ENCODE results near the gene ISG20.

Gene ISG20

DNA sequence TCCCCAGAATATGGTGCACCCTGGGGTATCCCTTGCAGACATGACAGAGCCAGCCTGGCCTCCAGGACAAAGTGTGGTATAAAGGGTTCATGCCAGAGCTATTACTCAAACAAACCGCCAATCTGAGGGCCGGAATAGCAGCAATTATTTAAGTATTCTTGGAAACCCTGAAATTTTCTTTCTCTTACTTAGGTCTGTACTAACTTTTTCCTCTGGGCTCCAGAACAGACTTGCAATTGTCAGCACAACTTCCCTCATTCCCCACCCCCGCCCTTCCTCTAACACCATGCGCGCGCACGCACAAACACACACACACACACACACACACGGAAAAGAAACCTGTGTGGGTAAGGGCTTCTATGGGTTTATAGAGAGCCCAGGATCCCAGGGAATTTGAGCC is 56.3 kb downstream of the ISG20 start:
- DNase-seq = no peak

DNA sequence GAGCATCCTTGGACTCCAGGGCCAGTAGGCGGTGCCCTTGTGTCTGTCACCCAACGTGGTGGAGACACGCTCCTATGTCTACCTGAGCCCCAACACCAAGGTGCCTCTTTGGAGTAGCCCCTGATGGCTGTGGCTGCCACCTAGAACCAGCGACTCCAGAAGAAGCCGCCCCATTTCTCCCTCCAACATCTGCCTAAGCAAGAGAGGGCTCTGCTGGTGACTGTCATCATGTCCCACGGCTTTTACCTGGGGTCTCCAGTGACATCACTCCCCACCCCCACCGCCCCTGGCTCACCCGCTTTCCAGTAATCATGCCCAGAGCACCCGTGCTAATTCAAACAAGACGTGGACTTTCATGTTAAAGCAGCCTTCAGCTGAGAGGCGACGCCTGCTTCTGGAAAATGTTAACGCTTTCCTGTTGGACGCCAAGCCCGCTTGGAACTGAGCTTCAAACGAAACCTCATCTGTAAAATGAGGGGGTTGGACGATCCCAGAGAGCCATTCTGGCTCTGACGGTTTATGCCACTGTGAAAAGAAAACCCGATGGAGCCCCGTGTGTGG is 57.0 kb downstream of the ISG20 start:
- DNase-seq = no peak

DNA sequence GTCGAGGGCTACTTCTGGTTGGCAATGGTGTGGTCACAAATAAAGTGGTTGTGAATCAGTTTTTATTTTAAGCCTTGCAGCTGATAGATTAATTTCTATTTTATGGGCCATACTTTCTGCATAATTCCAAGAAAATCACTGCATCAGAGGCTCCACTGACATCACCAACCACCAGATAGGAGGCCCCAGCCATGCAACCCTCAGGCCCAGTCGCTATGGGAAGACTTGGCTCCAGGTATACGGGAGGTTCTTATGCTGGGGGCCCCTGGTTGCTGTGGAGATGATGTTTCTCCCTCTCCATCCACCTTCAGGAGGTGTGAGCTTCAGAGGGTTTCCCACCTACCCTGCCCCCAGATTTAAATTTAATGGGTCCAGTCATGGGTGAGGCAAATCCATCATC is 57.4 kb downstream of the ISG20 start:
- no peak for DNase-seq

DNA sequence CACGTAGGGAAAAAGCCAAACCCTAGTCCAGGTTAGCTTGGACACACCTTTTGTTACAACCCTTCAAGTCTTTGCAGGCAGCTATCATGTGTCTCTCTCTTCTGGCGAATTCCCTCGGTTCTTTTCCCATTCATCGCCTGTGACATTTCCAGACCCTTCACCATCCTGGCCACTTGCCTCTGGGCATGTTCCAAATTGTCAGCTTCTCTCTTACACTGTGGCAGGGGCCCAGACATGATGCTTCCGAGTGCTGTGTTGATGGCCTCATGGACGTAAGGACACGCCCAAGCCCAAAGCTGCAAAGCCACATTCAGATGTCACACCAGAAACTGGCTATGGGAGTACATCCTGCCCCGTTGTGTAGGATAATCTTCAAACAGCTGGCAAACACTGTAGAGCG is 58.5 kb downstream of the ISG20 start:
- DNase-seq = no peak

DNA sequence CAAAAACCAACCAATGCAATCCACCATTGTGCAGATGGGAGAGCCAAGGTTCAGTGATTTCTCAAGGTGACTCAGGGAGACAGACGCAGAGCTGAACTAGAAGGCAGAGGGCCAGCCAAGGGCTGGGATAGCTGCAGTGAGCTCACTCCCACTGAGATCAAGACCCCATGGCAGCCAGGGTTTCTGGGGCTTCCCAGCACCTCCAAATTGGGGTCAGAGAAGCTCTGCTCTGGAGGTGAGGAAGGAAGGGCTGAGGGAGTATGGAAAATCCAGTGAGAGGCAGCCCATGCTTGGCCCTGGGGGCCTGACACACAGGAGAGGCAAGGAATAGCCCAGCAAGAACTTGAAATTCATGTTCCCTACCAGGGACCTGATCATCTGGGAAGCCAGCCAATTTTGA is 61.0 kb downstream of the ISG20 start:
- no peak for DNase-seq

DNA sequence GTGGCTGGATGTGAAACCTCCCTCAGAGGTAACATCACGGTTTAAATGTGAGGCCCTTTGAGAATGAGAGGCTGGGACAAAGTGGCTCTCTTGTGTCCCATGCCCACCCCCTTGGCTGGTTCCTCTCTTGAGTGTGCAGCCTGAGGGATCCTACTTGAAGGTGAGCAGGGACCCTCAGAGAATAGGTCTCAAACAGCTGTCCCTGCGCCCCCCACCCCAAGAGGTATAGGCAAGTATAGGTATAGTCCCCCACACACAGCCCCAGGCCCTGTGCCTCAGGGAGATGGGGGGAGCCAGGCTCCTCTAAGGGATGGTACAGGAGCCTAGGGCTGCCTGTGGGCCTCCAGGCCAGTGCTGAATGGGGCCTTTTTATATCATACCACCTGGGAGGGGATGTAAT is 61.9 kb downstream of the ISG20 start:
- DNase-seq = no peak

DNA sequence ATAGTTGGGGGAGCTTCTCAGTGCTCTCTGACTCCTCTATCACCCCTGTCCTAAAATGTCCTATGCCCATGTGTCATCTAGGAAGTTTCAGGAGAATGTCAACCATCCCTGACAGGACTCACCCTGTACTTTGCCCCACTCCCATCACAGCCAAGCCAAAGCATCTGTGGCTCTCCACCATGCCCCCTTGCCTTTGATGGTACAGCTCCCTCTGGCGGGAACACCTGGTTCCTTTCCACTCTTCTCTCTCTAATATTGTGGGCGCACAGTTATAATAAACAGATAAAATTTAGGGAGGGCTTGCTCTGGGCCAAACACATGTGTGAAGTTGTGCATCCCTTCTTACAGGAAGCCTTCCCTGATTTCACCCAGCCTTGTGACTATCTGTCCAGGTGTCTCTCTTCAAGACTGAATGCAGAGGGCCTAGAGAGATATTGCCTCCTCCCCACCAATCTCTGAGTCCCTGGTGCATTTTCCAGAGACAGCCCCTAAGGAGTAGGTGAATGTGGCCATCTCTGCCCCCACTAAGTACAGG is 62.8 kb downstream of the ISG20 start:
- DNase-seq = peak in 1 of 2 experiments; percentile 26

DNA sequence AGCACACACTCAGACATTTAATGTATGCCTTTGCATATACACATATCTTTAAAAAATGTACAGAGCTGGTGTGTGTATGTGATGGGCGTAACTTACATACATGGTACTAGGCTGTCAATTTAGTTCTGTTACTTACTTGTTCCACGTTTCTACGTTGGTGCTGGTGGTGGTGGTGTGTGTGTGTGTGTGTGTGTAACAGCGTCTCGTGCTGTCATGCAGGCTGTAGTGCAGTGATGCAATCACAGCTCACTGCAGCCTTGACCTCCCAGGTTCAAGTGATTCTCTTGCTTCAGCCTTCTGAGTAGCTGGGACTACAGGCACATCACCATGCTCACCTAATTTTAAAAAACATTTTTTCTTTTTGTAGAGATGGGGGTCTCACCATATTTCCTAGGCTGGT is 64.2 kb downstream of the ISG20 start:
- no peak for DNase-seq

DNA sequence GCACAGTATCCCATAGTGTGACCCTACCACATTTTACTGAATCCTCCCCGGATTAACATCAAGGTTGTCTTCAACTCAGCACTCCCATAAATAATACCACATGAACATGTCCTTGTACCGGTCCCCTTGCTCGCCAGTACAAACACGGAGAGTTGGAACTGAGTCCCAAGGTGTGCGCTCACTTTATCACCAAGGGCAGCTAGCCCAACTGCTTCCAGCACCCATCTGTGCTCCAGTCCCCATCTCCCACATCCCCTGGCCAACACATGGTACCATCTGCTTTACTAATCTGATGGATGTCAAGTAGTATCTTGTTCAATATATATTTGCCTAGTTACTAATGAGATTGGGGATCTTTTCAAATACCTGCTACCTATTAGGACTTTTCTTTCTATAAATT is 64.7 kb downstream of the ISG20 start:
- no peak for DNase-seq

DNA sequence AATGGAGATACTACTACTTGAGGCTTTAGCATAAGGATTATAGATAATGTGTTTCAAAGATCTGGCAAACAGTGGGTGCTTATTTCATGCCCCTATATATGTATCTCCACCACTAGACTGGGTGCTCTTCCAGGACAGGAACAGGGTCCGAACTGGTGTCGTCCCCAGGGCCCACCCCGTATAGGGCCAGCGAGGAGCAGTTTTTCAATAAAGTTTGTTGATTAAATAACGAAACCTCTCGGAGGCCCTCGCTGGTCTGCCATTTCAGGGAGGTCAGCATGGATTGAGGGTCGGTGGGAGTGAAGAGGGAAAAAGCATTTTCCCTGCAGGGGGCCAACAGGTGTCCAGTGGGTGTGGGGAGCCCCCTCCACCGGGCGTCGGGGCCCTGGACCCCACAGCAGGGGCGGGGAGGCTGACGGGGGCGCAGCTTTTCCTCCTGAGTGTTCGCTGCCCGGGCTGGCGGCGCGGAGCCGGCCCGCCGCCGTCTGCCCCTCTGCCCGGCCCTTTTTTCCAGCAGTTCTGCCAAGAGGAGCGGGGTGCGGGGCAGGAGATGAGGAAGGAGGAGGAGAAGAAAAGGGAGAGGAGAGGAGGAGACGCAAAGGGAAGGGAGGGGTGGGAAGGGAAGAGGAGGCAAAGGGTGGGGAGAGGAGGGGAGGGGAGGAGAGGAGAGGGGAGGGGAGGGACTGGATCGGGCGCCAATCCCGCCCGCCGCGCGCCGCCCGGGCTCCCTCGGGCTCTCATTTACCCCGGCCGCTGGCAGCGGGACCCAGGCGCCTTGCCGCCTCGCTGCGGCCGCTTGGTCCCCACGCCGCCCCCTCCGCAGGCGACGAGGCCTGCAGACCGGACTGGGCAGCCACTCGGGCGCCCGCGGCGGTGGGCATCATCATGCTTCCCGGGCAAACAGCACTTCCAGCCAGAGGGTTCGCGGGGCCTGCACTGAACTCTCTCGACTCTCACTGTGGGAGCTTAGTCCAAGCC is 66.3 kb downstream of the ISG20 start:
- DNase-seq = peak in 1 of 2 experiments; percentile 8

DNA sequence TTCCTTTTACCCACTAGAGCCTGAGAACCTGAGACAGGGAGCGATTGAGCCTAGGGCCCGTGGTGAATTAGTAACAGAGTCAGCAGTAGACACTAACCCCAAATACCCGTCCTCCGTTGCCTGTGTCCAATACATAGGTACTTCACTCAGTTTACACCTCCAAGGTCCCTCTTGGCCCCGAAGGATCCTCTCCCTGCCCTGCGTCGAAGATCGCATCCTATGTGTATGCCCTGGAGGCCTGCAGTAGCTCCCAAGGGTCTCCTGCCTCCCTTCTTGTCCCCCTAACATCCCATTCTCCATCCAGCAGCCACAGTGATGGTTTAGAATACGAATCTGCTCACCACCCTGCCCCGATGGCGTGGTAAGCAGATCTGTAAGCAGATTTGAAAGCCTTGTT is 67.0 kb downstream of the ISG20 start:
- DNase-seq = no peak

All from activated CD4-positive, alpha-beta T cell treated with anti-CD3 and anti-CD28 coated beads, Interleukin-2, amount 50 U/mL, for 48 hours (primary cell).